PC-3 (cell line): Measurements from ENCODE around the gene HS3ST2. TPM values are rescaled to one million over a fixed set of nuclear protein-coding genes. Genes with fewer than 3 reads are reported as not detected.

ENCODE experiments used
- ATAC-seq: fragments of 200-7000 bp; cut with Tn5 transposase; 2 replicates; pipeline ENCODE4 v1.9.1; 2020; ENCODE audit warnings: mild to moderate bottlenecking, moderate library complexity
- BruUV-seq: library from RNA; stranded (reverse); fragments of 400-500 nt; replicated peaks from 2 replicates; lab custom pipeline; 2021; lab: Mats Ljungman, UMichigan
- CTCF ChIA-PET: fragments of 300-600 bp; sonication (Branson Sonifier 250); formaldehyde crosslinking; loops from one replicate; lab custom pipeline; 2022; ENCODE audit warnings: antibody characterized with exemption; lab: Charles Lee
- POLR2A ChIA-PET: fragments of 300-600 bp; sonication (Branson Sonifier 250); formaldehyde crosslinking; loops from one replicate; lab custom pipeline; 2022; ENCODE audit warnings: antibody characterized with exemption; ENCODE audit not compliant: unreplicated experiment; lab: Charles Lee
- DNase-seq: peaks from one replicate; pipeline ENCODE4 v3.0.0-alpha.2; 2015
- H2AFZ ChIP-seq: fragments of 300-600 bp; sonication (generic); 2 replicates; pipeline ENCODE4 v1.6.0; 2016; ENCODE audit warnings: antibody characterized with exemption, low read length
- H3F3A ChIP-seq: fragments of 300-600 bp; sonication (generic); one replicate; pipeline ENCODE4 v1.6.0; 2017; ENCODE audit warnings: antibody characterized with exemption, low read length, control low read depth, mild to moderate bottlenecking; ENCODE audit not compliant: unreplicated experiment
- H3K27ac ChIP-seq: fragments of 300-600 bp; sonication (generic); 2 replicates; pipeline ENCODE4 v1.5.1; 2016; ENCODE audit warnings: mild to moderate bottlenecking, low read length
- H3K27me3 ChIP-seq: fragments of 300-600 bp; sonication (generic); 2 replicates; pipeline ENCODE4 v1.6.1; 2016; ENCODE audit warnings: low read length, mixed read lengths
- H3K36me3 ChIP-seq: fragments of 300-600 bp; sonication (generic); 2 replicates; pipeline ENCODE4 v1.6.1; 2016; ENCODE audit warnings: low read depth, mixed run types, low read length, mixed read lengths
- H3K4me1 ChIP-seq: fragments of 300-600 bp; sonication (generic); 2 replicates; pipeline ENCODE4 v1.5.1; 2016; ENCODE audit warnings: low read length; ENCODE audit not compliant: insufficient read depth
- H3K4me2 ChIP-seq: fragments of 300-600 bp; sonication (generic); 2 replicates; pipeline ENCODE4 v1.6.0; 2016; ENCODE audit warnings: low read length
- H3K4me3 ChIP-seq: fragments of 300-600 bp; sonication (generic); 2 replicates; pipeline ENCODE4 v1.5.1; 2016; ENCODE audit warnings: mild to moderate bottlenecking, low read length, mixed read lengths
- H3K79me2 ChIP-seq: fragments of 300-600 bp; sonication (generic); 2 replicates; pipeline ENCODE4 v1.6.1; 2017; ENCODE audit warnings: low read length, mixed read lengths
- H3K9ac ChIP-seq: fragments of 300-600 bp; sonication (generic); 2 replicates; pipeline ENCODE4 v1.6.0; 2016; ENCODE audit warnings: mild to moderate bottlenecking, low read length
- H3K9me2 ChIP-seq: fragments of 300-600 bp; sonication (generic); replicated peaks from 2 replicates; pipeline ENCODE4 v1.6.1; 2016; ENCODE audit warnings: mixed run types, low read length, mixed read lengths
- H3K9me3 ChIP-seq: fragments of 300-600 bp; sonication (generic); 2 replicates; pipeline ENCODE4 v1.6.1; 2016; ENCODE audit warnings: low read length, mixed read lengths
- H4K20me1 ChIP-seq: fragments of 300-600 bp; sonication (generic); 2 replicates; pipeline ENCODE4 v1.6.1; 2016; ENCODE audit warnings: low read length, mixed read lengths
- EZH2 ChIP-seq: fragments of 300-600 bp; sonication (generic); IDR thresholded peaks from one replicate; pipeline ENCODE4 v1.6.1; 2017; ENCODE audit warnings: antibody characterized with exemption, mild to moderate bottlenecking, low read length; ENCODE audit not compliant: unreplicated experiment
- EZH2phosphoT487 ChIP-seq: fragments of 300-600 bp; sonication (generic); IDR thresholded peaks from 2 replicates; pipeline ENCODE4 v1.6.1; 2018; ENCODE audit warnings: mild to moderate bottlenecking, antibody characterized with exemption, low read length, borderline replicate concordance
- intact Hi-C: fragments of 100-400 bp; cut with micrococcal nuclease; formaldehyde crosslinking; loops from 2 replicates; pipeline ENCODE4 v1.9.0; 2023
- total RNA-seq: library from RNA; depleted of rRNA; stranded (reverse); fragments of >200 nt; gene quantifications from 2 replicates; pipeline ENCODE4 v1.2.3, GENCODE V29; 2014
- TF ChIP-seq, protein P1 (sequence below): fragments of 300-600 bp; sonication (generic); conservative IDR thresholded peaks from 2 replicates; pipeline ENCODE4 v1.5.1; 2017; ENCODE audit warnings: antibody characterized with exemption, low read depth, mild to moderate bottlenecking, low read length

Gene HS3ST2
- total RNA-seq, 1 experiment from 2014 or later: not detected

DNA sequence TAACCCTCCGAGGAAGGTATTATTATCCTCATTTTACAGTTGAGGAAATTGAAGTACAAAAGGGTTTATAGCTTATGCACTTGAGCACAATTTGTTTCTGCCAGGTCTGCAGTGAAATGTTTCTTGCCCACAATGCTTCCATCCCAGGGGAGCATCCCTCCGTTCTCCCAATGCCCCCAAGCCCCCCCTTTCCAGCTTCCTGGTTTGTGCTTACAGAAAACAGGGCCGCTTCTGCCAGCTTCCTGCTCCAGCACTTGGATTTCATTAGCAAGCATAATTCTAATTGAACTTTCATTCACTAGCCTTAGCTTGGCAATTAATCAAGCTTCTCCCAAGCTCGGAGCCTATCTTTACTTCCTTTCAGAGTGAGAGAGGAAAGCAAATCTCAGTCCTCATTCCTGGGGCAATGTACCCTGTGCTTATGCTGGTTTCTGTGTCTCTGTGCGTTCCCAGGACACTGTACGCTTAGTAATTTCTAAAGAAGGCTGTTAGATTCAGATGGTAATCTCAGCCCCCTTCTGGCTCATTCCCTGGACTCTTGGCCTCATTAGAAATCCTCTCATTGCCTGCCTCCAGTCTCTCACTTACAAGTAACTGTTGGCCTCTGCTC lies 141.6 kb downstream of the HS3ST2 start:
- no TSS peak for BruUV-seq

DNA sequence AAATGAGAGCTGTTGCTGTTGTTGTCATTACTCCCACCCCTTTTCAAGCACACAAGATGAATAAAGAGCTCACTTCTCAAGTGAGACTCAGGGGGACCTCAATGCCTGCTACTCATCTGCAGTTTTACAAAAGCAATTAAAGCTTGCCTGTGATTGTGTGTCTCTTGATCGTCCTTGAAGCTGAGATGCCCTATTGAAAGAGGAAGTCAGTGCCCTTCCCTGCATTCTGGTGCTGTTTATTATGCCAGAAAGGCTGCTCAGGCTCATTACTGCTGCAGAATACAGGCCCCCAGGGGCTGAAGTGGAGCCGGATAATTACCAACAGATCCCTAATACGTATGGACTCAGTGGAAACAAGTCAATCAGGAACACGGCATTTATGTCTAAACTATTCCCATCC lies 147.2 kb downstream of the HS3ST2 start:
- H3K9me3 ChIP-seq: no peaks in the 10 kb centered on the region
- DNase-seq (no peak), ATAC-seq (no peak)
- H2AFZ ChIP-seq: no peak overlapping the region
- no peak overlapping the region for H3K9ac ChIP-seq
- H3K79me2 ChIP-seq: no peaks in the 10 kb centered on the region
- no peaks in the 10 kb centered on the region for H3F3A ChIP-seq
- CTCF ChIA-PET: no interaction called here
- BruUV-seq: no TSS peak
- H3K4me3 ChIP-seq: no peak overlapping the region
- no peaks in the 10 kb centered on the region for H4K20me1 ChIP-seq
- POLR2A ChIA-PET: no interaction called here
- TF ChIP-seq EZH2 (no peak), EZH2phosphoT487 (no peak)
- TF ChIP-seq, protein P1, sequence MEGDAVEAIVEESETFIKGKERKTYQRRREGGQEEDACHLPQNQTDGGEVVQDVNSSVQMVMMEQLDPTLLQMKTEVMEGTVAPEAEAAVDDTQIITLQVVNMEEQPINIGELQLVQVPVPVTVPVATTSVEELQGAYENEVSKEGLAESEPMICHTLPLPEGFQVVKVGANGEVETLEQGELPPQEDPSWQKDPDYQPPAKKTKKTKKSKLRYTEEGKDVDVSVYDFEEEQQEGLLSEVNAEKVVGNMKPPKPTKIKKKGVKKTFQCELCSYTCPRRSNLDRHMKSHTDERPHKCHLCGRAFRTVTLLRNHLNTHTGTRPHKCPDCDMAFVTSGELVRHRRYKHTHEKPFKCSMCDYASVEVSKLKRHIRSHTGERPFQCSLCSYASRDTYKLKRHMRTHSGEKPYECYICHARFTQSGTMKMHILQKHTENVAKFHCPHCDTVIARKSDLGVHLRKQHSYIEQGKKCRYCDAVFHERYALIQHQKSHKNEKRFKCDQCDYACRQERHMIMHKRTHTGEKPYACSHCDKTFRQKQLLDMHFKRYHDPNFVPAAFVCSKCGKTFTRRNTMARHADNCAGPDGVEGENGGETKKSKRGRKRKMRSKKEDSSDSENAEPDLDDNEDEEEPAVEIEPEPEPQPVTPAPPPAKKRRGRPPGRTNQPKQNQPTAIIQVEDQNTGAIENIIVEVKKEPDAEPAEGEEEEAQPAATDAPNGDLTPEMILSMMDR: no peak
- H3K27ac ChIP-seq: no peak overlapping the region
- H3K9me2 ChIP-seq: no peaks in the 10 kb centered on the region
- H3K27me3 ChIP-seq: peaks cover 35% of the 10 kb centered on the region; the same call in 1 of the 2 replicates
- no peaks in the 10 kb centered on the region for H3K4me1 ChIP-seq
- no peak overlapping the region for H3K4me2 ChIP-seq
- H3K36me3 ChIP-seq: no peaks in the 10 kb centered on the region
- intact Hi-C loops: no loop called here

More for the DNA sequence above, 141.6 kb downstream of the HS3ST2 start:
- no peak overlapping the region for H3K4me3 ChIP-seq
- no peak overlapping the region for H3K27ac ChIP-seq
- H3K9me2 ChIP-seq: no peaks in the 10 kb centered on the region
- H3K9ac ChIP-seq: no peak overlapping the region
- H3K9me3 ChIP-seq: no peaks in the 10 kb centered on the region
- no peak overlapping the region for H2AFZ ChIP-seq
- no peaks in the 10 kb centered on the region for H3K4me1 ChIP-seq
- intact Hi-C loops: no loop called here
- H3K79me2 ChIP-seq: no peaks in the 10 kb centered on the region
- DNase-seq (no peak), ATAC-seq (no peak)
- no peaks in the 10 kb centered on the region for H3F3A ChIP-seq
- POLR2A ChIA-PET: no interaction called here
- H4K20me1 ChIP-seq: no peaks in the 10 kb centered on the region
- H3K27me3 ChIP-seq: peaks cover 21% of the 10 kb centered on the region; the same call in 1 of the 2 replicates
- no peak for TF ChIP-seq EZH2phosphoT487
- TF ChIP-seq, protein P1: no peak
- no peak for TF ChIP-seq EZH2
- H3K36me3 ChIP-seq: no peaks in the 10 kb centered on the region
- CTCF ChIA-PET: no interaction called here
- no peak overlapping the region for H3K4me2 ChIP-seq

DNA sequence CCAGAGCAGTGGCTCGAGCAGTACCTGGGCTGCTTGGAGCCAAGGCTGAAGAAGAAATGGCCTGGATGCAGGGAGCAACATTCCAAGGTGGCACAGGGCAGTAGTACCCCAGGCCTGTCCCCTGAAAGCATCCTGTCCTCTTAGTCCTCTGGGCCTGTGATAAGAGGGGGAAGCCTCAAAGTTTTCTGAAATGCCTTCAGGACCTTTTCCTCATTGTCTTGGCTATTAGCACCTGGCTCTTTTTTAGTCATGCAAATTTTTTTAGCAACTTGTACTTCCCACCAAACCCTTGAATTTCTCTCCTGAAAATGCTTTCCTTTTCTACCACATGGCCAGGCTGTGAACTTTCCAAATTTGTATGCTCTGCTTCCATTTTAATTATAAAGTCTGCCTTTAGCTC lies 148.9 kb downstream of the HS3ST2 start:
- no TSS peak for BruUV-seq
- Histone ChIP-seq H3K9ac (no peak overlapping the region), H3K4me2 (no peak overlapping the region), H3K9me2 (no peaks in the 10 kb centered on the region), H2AFZ (no peak overlapping the region), H3K4me1 (no peaks in the 10 kb centered on the region), H4K20me1 (no peaks in the 10 kb centered on the region), H3K9me3 (no peaks in the 10 kb centered on the region), H3K27me3 (peaks cover 32% of the 10 kb centered on the region; the same call in 1 of the 2 replicates), H3K79me2 (no peaks in the 10 kb centered on the region), H3K27ac (no peak overlapping the region), H3K4me3 (no peak overlapping the region), H3K36me3 (no peaks in the 10 kb centered on the region), H3F3A (no peaks in the 10 kb centered on the region)
- intact Hi-C loops: no loop called here
- TF ChIP-seq EZH2phosphoT487: no peak
- TF ChIP-seq, protein P1: no peak
- TF ChIP-seq EZH2: no peak
- ChIA-PET POLR2A (no interaction called here), CTCF (no interaction called here)
- no peak for ATAC-seq
- no peak for DNase-seq
